Measurements from ENCODE around the gene CNN3.

DNA sequence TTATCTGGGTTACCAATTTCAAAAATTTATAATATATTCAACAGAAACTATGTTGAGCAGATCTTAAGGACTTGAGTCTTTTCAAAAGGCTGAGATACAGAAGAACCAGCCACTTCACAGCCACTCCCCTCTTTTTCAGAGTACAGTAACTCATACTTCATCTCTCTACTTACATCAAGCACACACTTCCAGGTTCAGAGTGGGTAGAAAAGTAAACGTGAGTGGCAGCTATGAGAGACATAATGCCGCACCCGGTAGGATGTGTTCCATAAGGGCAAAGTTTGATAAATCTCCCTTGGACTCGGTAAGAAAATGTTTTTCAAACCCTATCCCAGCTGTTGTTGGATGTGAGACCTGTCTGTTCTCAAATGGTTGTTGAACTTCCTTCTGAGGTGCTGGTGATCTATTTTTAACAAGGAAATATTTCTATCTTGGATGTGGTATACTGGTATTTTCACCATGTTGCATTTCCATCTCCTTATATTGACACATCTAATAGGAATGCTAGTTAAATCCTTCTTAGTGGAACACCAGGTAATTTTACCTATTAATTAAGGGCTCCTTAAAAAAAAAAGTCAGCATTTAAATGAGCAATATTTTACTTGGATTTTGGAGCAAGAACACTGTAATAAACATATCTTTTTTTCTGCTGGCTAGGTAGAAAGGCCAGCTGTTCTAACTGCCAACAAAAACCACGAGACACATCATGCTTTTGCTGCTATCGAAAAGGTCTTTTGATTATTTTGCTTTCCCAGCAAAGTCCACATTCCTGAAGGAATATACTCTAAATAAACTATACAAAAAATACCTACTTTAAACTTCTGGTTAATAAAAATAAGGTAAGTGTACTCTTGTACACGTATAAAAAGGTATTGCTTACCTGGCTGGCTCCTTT is 28.2 kb downstream of the CNN3 start:
- TF ChIP-seq CTCF (IDR thresholded peaks at IDR 0.05): no peak
- no peak for TF ChIP-seq POLR2A (IDR thresholded peaks at IDR 0.05)

Measured in right lobe of liver (tissue), 4 donors.